Activated CD8-positive, alpha-beta T cell treated with anti-CD3 and anti-CD28 coated beads for 36 hours (primary cell): Measurements from ENCODE around the gene ZNF514. TPM values are rescaled to one million over a fixed set of nuclear protein-coding genes. Genes with fewer than 3 reads are reported as not detected.
A peak's percentile ranks its signal among the peaks of the same experiment; 100 is the strongest.

ENCODE experiments used
- ATAC-seq: fragments of 200-7000 bp; cut with Tn5 transposase; one replicate; pipeline ENCODE4 v1.10.0; 2021; ENCODE audit warnings: mild to moderate bottlenecking, moderate library complexity
- CTCF ChIA-PET: fragments of 350-600 bp; sonication (Branson Sonifier 250); formaldehyde crosslinking; loops from one replicate; lab custom pipeline; 2021; ENCODE audit warnings: antibody characterized with exemption; lab: Charles Lee
- POLR2A ChIA-PET: fragments of 350-600 bp; sonication (Branson Sonifier 250); formaldehyde crosslinking; loops from one replicate; lab custom pipeline; 2021; ENCODE audit warnings: antibody characterized with exemption; lab: Charles Lee
- DNase-seq: peaks from one replicate; pipeline ENCODE4 v3.0.0-alpha.2; 2020
- H3K27ac Mint-ChIP-seq: one replicate; pipeline ENCODE4 v1.8.0; 2021; ENCODE audit warnings: mild to moderate bottlenecking, mixed read lengths
- H3K27me3 Mint-ChIP-seq: one replicate; pipeline ENCODE4 v1.8.0; 2021; ENCODE audit warnings: mixed read lengths
- H3K36me3 Mint-ChIP-seq: one replicate; pipeline ENCODE4 v1.8.0; 2021; ENCODE audit warnings: low read depth, mixed read lengths
- H3K4me1 Mint-ChIP-seq: one replicate; pipeline ENCODE4 v1.8.0; 2021; ENCODE audit warnings: low read depth, mixed read lengths
- H3K4me3 Mint-ChIP-seq: one replicate; pipeline ENCODE4 v1.8.0; 2021; ENCODE audit warnings: mild to moderate bottlenecking, moderate library complexity, mixed read lengths
- H3K9me3 Mint-ChIP-seq: one replicate; pipeline ENCODE4 v1.8.0; 2021; ENCODE audit warnings: mixed read lengths
- CTCF ChIP-seq: fragments of 200-600 bp; IDR thresholded peaks from one replicate; pipeline ENCODE4 v1.8.0; 2022; ENCODE audit warnings: antibody characterized with exemption, mild to moderate bottlenecking
- intact Hi-C: fragments of 100-400 bp; cut with micrococcal nuclease; formaldehyde crosslinking; loops from one replicate; pipeline ENCODE4 v1.10.0; 2022
- total RNA-seq, 2 experiments: library from RNA; stranded (reverse); gene quantifications; one replicate each; pipeline ENCODE4 v1.2.3, GENCODE V29; 2021

ZNF514 gene
- total RNA-seq: 10 to 100 TPM; 14.0 to 15.6 TPM

GRCh38 chr2:95159690-95160449 lies at the start of gene ZNF514:
Gene ZNF514 (minus strand): TSS chr2:95159848. CDS start chr2:95153253, 6,595 bp downstream.
- intact Hi-C loops: loop anchor here (5.0 to 10.0 kb wide), 2 partner anchors 38 to 85 kb away; partner anchors contain the start of gene MRPS5
- H3K4me1 Mint-ChIP-seq: peaks cover 23% of the 10 kb centered on the region

GRCh38 chr2:95208106-95208505 lies 48.5 kb upstream of the ZNF514 start:
- peak overlapping the region; percentile 87 for H3K4me3 Mint-ChIP-seq
- H3K27ac Mint-ChIP-seq: no peak overlapping the region
- ChIA-PET POLR2A (no interaction called here), CTCF (no interaction called here)
- DNase-seq (no peak), ATAC-seq (no peak)
- intact Hi-C loops: no loop called here
- peaks cover 9% of the 10 kb centered on the region for H3K4me1 Mint-ChIP-seq
- no peaks in the 10 kb centered on the region for H3K27me3 Mint-ChIP-seq
- TF ChIP-seq CTCF: no peak
- peaks cover 45% of the 10 kb centered on the region for H3K36me3 Mint-ChIP-seq
- peaks cover 29% of the 10 kb centered on the region for H3K9me3 Mint-ChIP-seq

More at GRCh38 chr2:95159690-95160449, at the start of gene ZNF514:
- H3K36me3 Mint-ChIP-seq: peaks cover 34% of the 10 kb centered on the region
- no peak for TF ChIP-seq CTCF
- CTCF ChIA-PET: interaction anchor here (0.6 to 1.8 kb wide), 4 partner anchors 80 to 137 kb away, joined by 3 to 5 read pairs (median 4); no protein-coding TSS in a partner anchor
- H3K4me3 Mint-ChIP-seq: peak within 1 kb of the TSS; percentile 78
- ATAC-seq (peak; percentile 95), DNase-seq (peak; percentile 80)
- no peaks in the 10 kb centered on the region for H3K27me3 Mint-ChIP-seq
- POLR2A ChIA-PET: interaction anchor here (0.5 to 1.3 kb wide), 5 partner anchors 9 to 80 kb away, joined by 3 to 5 read pairs (median 3); no protein-coding TSS in a partner anchor
- peak within 1 kb of the TSS; percentile 88 for H3K27ac Mint-ChIP-seq
- peaks cover 5% of the 10 kb centered on the region for H3K9me3 Mint-ChIP-seq

GRCh38 chr2:95207111-95207961 lies 47.7 kb upstream of the ZNF514 start, which contains the start of gene ZNF892:
Gene ZNF892 (plus strand): TSS chr2:95207521. CDS start chr2:95207816, 295 bp downstream.
- no peak for TF ChIP-seq CTCF
- ATAC-seq: peak; percentile 95
- DNase-seq: peak; percentile 88
- Mint-ChIP-seq H3K27me3 (no peaks in the 10 kb centered on the region), H3K4me1 (peaks cover 9% of the 10 kb centered on the region), H3K36me3 (peaks cover 37% of the 10 kb centered on the region), H3K9me3 (peaks cover 26% of the 10 kb centered on the region), H3K4me3 (peak within 1 kb of the TSS; percentile 87), H3K27ac (peak within 1 kb of the TSS; percentile 82)
- intact Hi-C loops: no loop called here
- ChIA-PET CTCF (interaction anchor here (2.0 kb wide), 1 partner anchor 42 kb away, joined by 5 read pairs; the partner anchor contains the start of gene ZNF2), POLR2A (interaction anchor here (1.0 kb wide), 1 partner anchor 42 kb away, joined by 3 read pairs; the partner anchor contains the start of gene ZNF2)

GRCh38 chr2:95206096-95206495 lies 46.4 kb upstream of the ZNF514 start:
- TF ChIP-seq CTCF: no peak
- ChIA-PET CTCF (interaction anchor here (0.9 to 2.0 kb wide), 3 partner anchors 9 to 140 kb away, joined by 3 to 5 read pairs (median 4); partner anchors contain the start of gene ZNF2), POLR2A (interaction anchor here (1.0 to 1.3 kb wide), 2 partner anchors 19 to 40 kb away, joined by 3 read pairs; partner anchors contain the start of gene ZNF2)
- intact Hi-C loops: no loop called here
- Mint-ChIP-seq H3K27me3 (no peaks in the 10 kb centered on the region), H3K36me3 (peaks cover 26% of the 10 kb centered on the region), H3K27ac (no peak overlapping the region), H3K4me3 (peak overlapping the region; percentile 87), H3K9me3 (peaks cover 17% of the 10 kb centered on the region), H3K4me1 (peaks cover 9% of the 10 kb centered on the region)
- no peak for ATAC-seq
- DNase-seq: no peak
